H1 (cell line): ENCODE data around the gene ANO2. TPM values are rescaled to one million over a fixed set of nuclear protein-coding genes. Genes with fewer than 3 reads are reported as not detected.

Experiments
- CTCF ChIA-PET: fragments of 300-600 bp; sonication (Branson Sonifier 250); formaldehyde crosslinking; loops from one replicate; lab custom pipeline; 2021; ENCODE audit not compliant: partially characterized antibody; lab: Charles Lee
- POLR2A ChIA-PET: fragments of 300-600 bp; sonication (Branson Sonifier 250); formaldehyde crosslinking; loops from one replicate; lab custom pipeline; 2021; ENCODE audit warnings: inconsistent platforms; ENCODE audit not compliant: partially characterized antibody; lab: Charles Lee
- DNase-seq, 2 experiments: peaks; one replicate each; pipeline versions ENCODE4 v3.0.0 to v3.0.0-alpha.2; 2010 to 2022; ENCODE audit warnings: low spot score in 2 of 2, low read depth in 1 of 2, mixed read lengths in 1 of 2
- FAIRE-seq: peaks from 2 replicates; lab custom pipeline; 2011; peaks lifted over from hg19 to GRCh38; lab: Jason Lieb, UNC
- H2AFZ ChIP-seq: 2 replicates; pipeline ENCODE4 v1.8.1; 2012; ENCODE audit warnings: low read length, inconsistent platforms
- H2AK5ac ChIP-seq: 2 replicates; pipeline ENCODE4 v1.6.1; 2013; ENCODE audit warnings: low read depth, low read length
- H2BK120ac ChIP-seq: replicated peaks from 2 replicates; pipeline ENCODE3; 2013; ENCODE audit warnings: low read depth, low read length, inconsistent platforms
- H2BK12ac ChIP-seq: 2 replicates; pipeline ENCODE4 v1.6.1; 2013; ENCODE audit warnings: low read depth, low read length
- H2BK15ac ChIP-seq: 2 replicates; pipeline ENCODE4 v1.6.1; 2013; ENCODE audit warnings: low read length
- H2BK20ac ChIP-seq: 2 replicates; pipeline ENCODE4 v1.6.1; 2013; ENCODE audit warnings: low read length
- H2BK5ac ChIP-seq: 2 replicates; pipeline ENCODE4 v1.6.1; 2013; ENCODE audit warnings: low read depth, low read length
- H3K14ac ChIP-seq: 2 replicates; pipeline ENCODE4 v1.6.1; 2013; ENCODE audit warnings: inconsistent platforms; ENCODE audit not compliant: insufficient read length
- H3K18ac ChIP-seq: 2 replicates; pipeline ENCODE4 v1.6.1; 2013; ENCODE audit warnings: low read length; ENCODE audit errors: extremely low read depth
- H3K23ac ChIP-seq: 2 replicates; pipeline ENCODE4 v1.6.1; 2013; ENCODE audit warnings: inconsistent platforms; ENCODE audit not compliant: insufficient read length
- H3K23me2 ChIP-seq: 2 replicates; pipeline ENCODE4 v1.6.1; 2013; ENCODE audit warnings: low read depth, low read length
- H3K27ac ChIP-seq: 2 replicates; pipeline ENCODE4 v1.6.1; 2011; ENCODE audit warnings: low read depth, low read length, inconsistent platforms
- H3K27me3 ChIP-seq, 4 experiments: replicated peaks in 1 of 4; 1 replicate in 1 of 4; 2 replicates in 3 of 4; pipeline versions ENCODE4 v1.6.1 to v1.8.1; 2011 to 2013; ENCODE audit warnings: low read length in 3 of 4, mild to moderate bottlenecking in 3 of 4, inconsistent platforms in 2 of 4, mixed read lengths in 2 of 4, moderate library complexity in 1 of 4; ENCODE audit not compliant: control insufficient read depth in 3 of 4, insufficient read depth in 3 of 4; ENCODE audit errors: extremely low read depth in 1 of 4
- H3K36me3 ChIP-seq, 4 experiments: 2 replicates each; pipeline versions ENCODE4 v1.6.1 to v1.8.1; 2011 to 2013; ENCODE audit warnings: mild to moderate bottlenecking in 4 of 4, low read length in 3 of 4, moderate library complexity in 2 of 4, control low read depth in 1 of 4, inconsistent platforms in 1 of 4; ENCODE audit not compliant: insufficient read depth in 4 of 4, control insufficient read depth in 2 of 4
- H3K4ac ChIP-seq: replicated peaks from 2 replicates; pipeline ENCODE3; 2013; ENCODE audit warnings: low read length, low read depth, mixed read lengths, inconsistent platforms; ENCODE audit not compliant: insufficient read length
- H3K4me1 ChIP-seq, 4 experiments: replicated peaks in 1 of 4; 1 replicate in 1 of 4; 2 replicates in 3 of 4; pipeline versions ENCODE4 v1.6.1 to v1.8.1; 2011 to 2013; ENCODE audit warnings: low read length in 3 of 4, inconsistent platforms in 2 of 4, mixed read lengths in 1 of 4; ENCODE audit not compliant: insufficient read depth in 4 of 4, control insufficient read depth in 3 of 4
- H3K4me2 ChIP-seq, 2 experiments: 2 replicates each; pipeline versions ENCODE4 v1.6.1 to v1.8.1; 2011 to 2013; ENCODE audit warnings: low read depth in 2 of 2, low read length in 2 of 2, control low read depth in 1 of 2, inconsistent platforms in 1 of 2, mild to moderate bottlenecking in 1 of 2; ENCODE audit not compliant: insufficient read depth in 1 of 2
- H3K4me3 ChIP-seq, 4 experiments: fragments of 200-600, 300-600 bp in 1 of 4; sonication (generic), shearing (Covaris generic), sonication (Bioruptor Twin) in 1 of 4; 2 replicates each; pipeline versions ENCODE4 v1.5.1 to v1.8.1; 2011 to 2016; ENCODE audit warnings: low read length in 4 of 4, low read depth in 3 of 4, control low read depth in 2 of 4, inconsistent platforms in 2 of 4, mild to moderate bottlenecking in 2 of 4, mixed read lengths in 1 of 4, moderate library complexity in 1 of 4; ENCODE audit not compliant: insufficient read depth in 2 of 4; ENCODE audit errors: extremely low read depth in 1 of 4
- H3K56ac ChIP-seq: replicated peaks from 2 replicates; pipeline ENCODE3; 2013; ENCODE audit warnings: low read depth, mild to moderate bottlenecking, mixed read lengths, low read length, inconsistent platforms; ENCODE audit not compliant: insufficient read length
- H3K79me1 ChIP-seq: 2 replicates; pipeline ENCODE4 v1.6.1; 2013; ENCODE audit warnings: low read depth, low read length, control low read depth
- H3K79me2 ChIP-seq, 2 experiments: 2 replicates each; pipeline versions ENCODE4 v1.6.1 to v1.8.1; 2012 to 2013; ENCODE audit warnings: low read length in 2 of 2, mild to moderate bottlenecking in 2 of 2, inconsistent platforms in 1 of 2; ENCODE audit not compliant: insufficient read depth in 2 of 2, control insufficient read depth in 1 of 2
- H3K9ac ChIP-seq, 4 experiments: replicated peaks in 1 of 4; 1 replicate in 1 of 4; 2 replicates in 3 of 4; pipeline versions ENCODE4 v1.6.1 to v1.8.1; 2011 to 2013; ENCODE audit warnings: low read depth in 3 of 4, low read length in 3 of 4, control low read depth in 2 of 4, mild to moderate bottlenecking in 2 of 4, moderate library complexity in 2 of 4, inconsistent platforms in 1 of 4; ENCODE audit errors: extremely low read depth in 1 of 4
- H3K9me3 ChIP-seq, 2 experiments: 2 replicates each; pipeline versions ENCODE4 v1.6.1 to v1.8.1; 2012 to 2013; ENCODE audit warnings: mild to moderate bottlenecking in 2 of 2, moderate library complexity in 2 of 2, control low read depth in 1 of 2, inconsistent platforms in 1 of 2, low read depth in 1 of 2, low read length in 1 of 2, mixed read lengths in 1 of 2; ENCODE audit not compliant: insufficient read depth in 2 of 2
- H4K20me1 ChIP-seq, 2 experiments: replicated peaks in 1 of 2; 2 replicates each; pipeline versions ENCODE3 to v1.8.1; 2011 to 2013; ENCODE audit warnings: inconsistent platforms in 2 of 2, low read length in 2 of 2, mild to moderate bottlenecking in 1 of 2; ENCODE audit not compliant: insufficient read depth in 2 of 2, control insufficient read depth in 1 of 2
- H4K5ac ChIP-seq: 2 replicates; pipeline ENCODE4 v1.6.1; 2013; ENCODE audit warnings: low read length, low read depth, mixed read lengths, inconsistent platforms; ENCODE audit not compliant: insufficient read length
- H4K8ac ChIP-seq: 2 replicates; pipeline ENCODE4 v1.8.0; 2013; ENCODE audit warnings: mild to moderate bottlenecking, moderate library complexity, low read length, inconsistent platforms; ENCODE audit not compliant: insufficient read depth; ENCODE audit errors: extremely low read depth
- H4K91ac ChIP-seq: replicated peaks from 2 replicates; pipeline ENCODE3; 2013; ENCODE audit warnings: low read length, mixed read lengths, inconsistent platforms; ENCODE audit not compliant: insufficient read length
- BRCA1 ChIP-seq: IDR thresholded peaks from 2 replicates; pipeline ENCODE4 v1.6.1; 2012; ENCODE audit warnings: low read depth, low read length, improper control_type of control experiment
- CHD2 ChIP-seq: IDR thresholded peaks from 2 replicates; pipeline ENCODE4 v1.6.1; 2012; ENCODE audit warnings: low read length, improper control_type of control experiment
- CREB1 ChIP-seq: IDR thresholded peaks from 2 replicates; pipeline ENCODE4 v1.6.1; 2012; ENCODE audit warnings: inconsistent platforms
- EGR1 ChIP-seq: IDR thresholded peaks from 2 replicates; pipeline ENCODE4 v1.6.1; 2011; ENCODE audit warnings: low read depth, low read length, borderline replicate concordance
- HDAC2 ChIP-seq, 2 experiments: fragments of 300-600 bp in 1 of 2; sonication (generic) in 1 of 2; IDR thresholded peaks; 2 replicates each; pipeline ENCODE4 v1.6.1; 2011 to 2012; ENCODE audit warnings: low read depth in 2 of 2, low read length in 2 of 2, mild to moderate bottlenecking in 2 of 2, moderate library complexity in 2 of 2, borderline replicate concordance in 1 of 2, inconsistent platforms in 1 of 2
- NRF1 ChIP-seq: IDR thresholded peaks from 2 replicates; pipeline ENCODE4 v1.6.1; 2011; ENCODE audit warnings: mild to moderate bottlenecking, low read depth, low read length, improper control_type of control experiment
- SAP30 ChIP-seq: fragments of 300-600 bp; sonication (generic); IDR thresholded peaks from 2 replicates; pipeline ENCODE4 v1.7.1; 2012; ENCODE audit warnings: low read length, moderate library complexity, mild to moderate bottlenecking, inconsistent platforms; ENCODE audit not compliant: insufficient read depth, insufficient replicate concordance
- SP1 ChIP-seq: IDR thresholded peaks from 2 replicates; pipeline ENCODE4 v1.6.1; 2011; ENCODE audit warnings: low read depth, low read length
- SP4 ChIP-seq: IDR thresholded peaks from 2 replicates; pipeline ENCODE4 v1.6.1; 2012; ENCODE audit warnings: low read length, inconsistent platforms
- TBP ChIP-seq: IDR thresholded peaks from 2 replicates; pipeline ENCODE4 v1.6.1; 2011; ENCODE audit warnings: low read depth, low read length, improper control_type of control experiment
- YY1 ChIP-seq: IDR thresholded peaks from 2 replicates; pipeline ENCODE4 v1.6.1; 2011; ENCODE audit warnings: low read depth, mild to moderate bottlenecking, low read length
- WGBS, 2 experiments: shearing (Covaris generic) in 1 of 2; methylation state at CpG; one replicate each; pipeline versions ENCODE4 v1.1.6 to v1.1.7; 2013 to 2015; ENCODE audit warnings: low lambda C conversion rate in 2 of 2, mixed read lengths in 2 of 2, inconsistent platforms in 1 of 2, low coverage in 1 of 2, missing lambda C conversion rate in 1 of 2; ENCODE audit not compliant: insufficient replicate concordance in 2 of 2, insufficient coverage in 1 of 2, insufficient read length in 1 of 2; ENCODE audit errors: extremely low coverage in 1 of 2, missing lambda C conversion rate in 1 of 2; 5-methylcytosine and 5-hydroxymethylcytosine counted together
- polyA plus RNA-seq, 7 experiments: library from polyadenylated mRNA; depleted of rRNA in 3 of 7; stranded (reverse) in 5 of 7; unstranded in 2 of 7; fragments of >200 nt in 5 of 7; fragments of 200-250 nt in 2 of 7; gene quantifications; 1 replicate in 5 of 7; 2 replicates in 1 of 7; 4 replicates in 1 of 7; pipeline versions ENCODE4 v1.2.1 to v1.2.3, GENCODE V29; 2011 to 2013; ENCODE audit warnings: missing spikeins in 2 of 7, mixed read lengths in 2 of 7
- total RNA-seq: library from RNA; stranded (reverse); fragmentation: NEBNext Ultra II Directional; extraction: Animal tissue kit (Norgen Biotek cat#: 25700); gene quantifications from 2 replicates; pipeline ENCODE4 v1.2.1, GENCODE V29; 2021

The ANO2 gene
- total and polyA plus RNA-seq, 2 of the 8 experiments (the other 6 are each of a cell fraction or from before 2014, with no cell fraction given), result 1.9 to 5.5 TPM

GRCh38 chr12:5524769-5525436, 420.2 kb downstream of the ANO2 start:
- Histone ChIP-seq H4K20me1 (no peaks in the 10 kb centered on the region), H3K79me1 (no peaks in the 10 kb centered on the region), H3K4me2 (no peak overlapping the region), H3K23ac (no peak overlapping the region), H3K14ac (no peak overlapping the region), H3K23me2 (no peaks in the 10 kb centered on the region), H3K27ac (no peak overlapping the region), H3K18ac (no peak overlapping the region), H2AFZ (no peak overlapping the region), H2BK12ac (no peak overlapping the region), H4K5ac (no peak overlapping the region), H2BK5ac (no peak overlapping the region), H3K4me1 (no peaks in the 10 kb centered on the region), H3K9ac (no peak overlapping the region), H3K79me2 (no peaks in the 10 kb centered on the region), H4K91ac (no peak overlapping the region), H4K8ac (no peak overlapping the region; the same call in 1 of the 2 replicates), H3K27me3 (no peaks in the 10 kb centered on the region), H3K36me3 (no peaks in the 10 kb centered on the region), H2BK120ac (no peak overlapping the region), H3K4ac (no peak overlapping the region), H3K56ac (no peak overlapping the region), H3K4me3 (no peak overlapping the region), H3K9me3 (no peaks in the 10 kb centered on the region), H2BK15ac (no peak overlapping the region), H2BK20ac (0 out of 2 replicates have a peak overlapping the region, but pooled peaks have one; percentile 13), H2AK5ac (no peak overlapping the region)
- POLR2A ChIA-PET, result no interaction called here
- DNase-seq (peak in 1 of 2 experiments; percentile 39), FAIRE-seq (no peak)
- 91% methylated on average over 15 of the region's 15 CpGs; no CpG with 5 or more reads in 1 of the 2 experiments for WGBS, 2 experiments
- TF ChIP-seq NRF1, result no peak
- no peak for TF ChIP-seq SP1
- TF ChIP-seq CHD2, result no peak
- TF ChIP-seq TBP, result no peak
- TF ChIP-seq BRCA1, result no peak
- no peak for TF ChIP-seq SP4
- no peak for TF ChIP-seq HDAC2 (IDR thresholded peaks at IDR 0.05; ENCODE audit: borderline replicate concordance in 1 of 2, low read depth in 2 of 2, low read length in 2 of 2)
- no peak for TF ChIP-seq EGR1
- TF ChIP-seq YY1, result no peak
- no peak for TF ChIP-seq CREB1
- TF ChIP-seq SAP30, result no peak
- CTCF ChIA-PET, result interaction anchor here (1.4 to 3.1 kb wide), 3 partner anchors 11 to 13 kb away, joined by 3 to 11 read pairs (median 4); no protein-coding TSS in a partner anchor
